Measurements from ENCODE around the gene APBA2. TPM values are rescaled to one million over a fixed set of nuclear protein-coding genes. Genes with fewer than 3 reads are reported as not detected.

The APBA2 gene
- total RNA-seq, 1 donor, result 7.5 TPM

GRCh38 chr15:28979208-28979841 lies 93.6 kb downstream of the APBA2 start:
- DNase-seq (ENCODE audit: low read depth in 2 of 3, low spot score in 2 of 3), result no peak

- no peak for DNase-seq (ENCODE audit: low read depth in 2 of 3, low spot score in 2 of 3)
Observed at GRCh38 chr15:28980709-28981350, 95.1 kb downstream of the APBA2 start.

GRCh38 chr15:28981351-28981720 lies 95.6 kb downstream of the APBA2 start:
- no peak for DNase-seq (ENCODE audit: low read depth in 2 of 3, low spot score in 2 of 3)

GRCh38 chr15:28981921-28982320 lies 96.1 kb downstream of the APBA2 start:
- DNase-seq (ENCODE audit: low read depth in 2 of 3, low spot score in 2 of 3), result no peak

- DNase-seq (ENCODE audit: low read depth in 2 of 3, low spot score in 2 of 3), result no peak
Observed at GRCh38 chr15:28982886-28983285, 97.1 kb downstream of the APBA2 start.

GRCh38 chr15:28983432-28984311 lies 97.9 kb downstream of the APBA2 start:
- DNase-seq (ENCODE audit: low read depth in 2 of 3, low spot score in 2 of 3), result no peak

GRCh38 chr15:28984421-28985315 lies 98.9 kb downstream of the APBA2 start:
- DNase-seq (ENCODE audit: low read depth in 2 of 3, low spot score in 2 of 3), result no peak

- DNase-seq (ENCODE audit: low read depth in 2 of 3, low spot score in 2 of 3), result no peak
Observed at GRCh38 chr15:28985316-28985645, 99.5 kb downstream of the APBA2 start.

GRCh38 chr15:28985691-28986090 lies 99.9 kb downstream of the APBA2 start:
- DNase-seq (ENCODE audit: low read depth in 2 of 3, low spot score in 2 of 3), result no peak

- no peak for DNase-seq (ENCODE audit: low read depth in 2 of 3, low spot score in 2 of 3)
Observed at GRCh38 chr15:28986108-28986507, 100.3 kb downstream of the APBA2 start.

GRCh38 chr15:28986726-28987125 lies 101.0 kb downstream of the APBA2 start:
- DNase-seq (ENCODE audit: low read depth in 2 of 3, low spot score in 2 of 3), result no peak

GRCh38 chr15:28987337-28987736 lies 101.6 kb downstream of the APBA2 start:
- no peak for DNase-seq (ENCODE audit: low read depth in 2 of 3, low spot score in 2 of 3)

- no peak for DNase-seq (ENCODE audit: low read depth in 2 of 3, low spot score in 2 of 3)
Observed at GRCh38 chr15:28989239-28989830, 103.6 kb downstream of the APBA2 start.

GRCh38 chr15:28989896-28990295 lies 104.1 kb downstream of the APBA2 start:
- DNase-seq (ENCODE audit: low read depth in 2 of 3, low spot score in 2 of 3), result no peak

GRCh38 chr15:28990390-28990789 lies 104.6 kb downstream of the APBA2 start:
- no peak for DNase-seq (ENCODE audit: low read depth in 2 of 3, low spot score in 2 of 3)

- DNase-seq (ENCODE audit: low read depth in 2 of 3, low spot score in 2 of 3), result no peak
Observed at GRCh38 chr15:28991236-28992171, 105.7 kb downstream of the APBA2 start.

- no peak for DNase-seq (ENCODE audit: low read depth in 2 of 3, low spot score in 2 of 3)
Observed at GRCh38 chr15:28992336-28992864, 106.6 kb downstream of the APBA2 start.

GRCh38 chr15:28993051-28993719 lies 107.4 kb downstream of the APBA2 start:
- no peak for DNase-seq (ENCODE audit: low read depth in 2 of 3, low spot score in 2 of 3)

GRCh38 chr15:28993720-28994053 lies 107.9 kb downstream of the APBA2 start:
- no peak for DNase-seq (ENCODE audit: low read depth in 2 of 3, low spot score in 2 of 3)

Data from hematopoietic multipotent progenitor cell (in vitro differentiated cells).